Fibroblast of mammary gland (primary cell): ENCODE results near the gene KCTD10.
"Not testable (repeated sequence)": the region's sequence is repeated elsewhere in the genome, so short reads cannot be mapped to it uniquely, and the experiment has no call there.

Experiments
- DNase-seq: peaks from one replicate; pipeline ENCODE4 v3.0.0-alpha.2; 2010; ENCODE audit warnings: low read depth
- H3K4me3 ChIP-seq: 2 replicates; pipeline ENCODE4 v1.5.1; 2011; ENCODE audit warnings: low read depth, mild to moderate bottlenecking, low read length, moderate library complexity; ENCODE audit not compliant: control insufficient read depth
- CTCF ChIP-seq: conservative IDR thresholded peaks from 2 replicates; pipeline ENCODE4 v1.5.1; 2011; ENCODE audit warnings: low read depth, low read length, inconsistent platforms; ENCODE audit not compliant: control insufficient read depth, insufficient read depth

KCTD10 gene

GRCh38 chr12:109445191-109445609 lies 31.9 kb downstream of the KCTD10 start:
- no peak for TF ChIP-seq CTCF
- H3K4me3 ChIP-seq, result no peak overlapping the region
- peak; percentile 60 for DNase-seq

GRCh38 chr12:109444259-109444658 lies 32.8 kb downstream of the KCTD10 start:
- no peak for TF ChIP-seq CTCF
- DNase-seq, result no peak
- no peak overlapping the region for H3K4me3 ChIP-seq

GRCh38 chr12:109443794-109444193 lies 33.3 kb downstream of the KCTD10 start:
- H3K4me3 ChIP-seq, result no peak overlapping the region
- DNase-seq, result no peak
- no peak for TF ChIP-seq CTCF

GRCh38 chr12:109440851-109441490 lies 36.1 kb downstream of the KCTD10 start:
- H3K4me3 ChIP-seq, result no peak overlapping the region
- TF ChIP-seq CTCF, result no peak
- no peak for DNase-seq

- not testable (repeated sequence) for DNase-seq, H3K4me3 ChIP-seq
Measured at GRCh38 chr12:109439951-109440350, 37.1 kb downstream of the KCTD10 start.

GRCh38 chr12:109439181-109439580 lies 37.9 kb downstream of the KCTD10 start:
- H3K4me3 ChIP-seq, result no peak overlapping the region
- no peak for TF ChIP-seq CTCF
- DNase-seq, result no peak

GRCh38 chr12:109436188-109436560 lies 40.9 kb downstream of the KCTD10 start:
- TF ChIP-seq CTCF, result no peak
- no peak overlapping the region for H3K4me3 ChIP-seq
- no peak for DNase-seq
